Esophagus (tissue), 2 donors: ENCODE results near the gene FOXN3. TPM values are rescaled to one million over a fixed set of nuclear protein-coding genes. Genes with fewer than 3 reads are reported as not detected.
"Not testable (repeated sequence)": the region's sequence is repeated elsewhere in the genome, so short reads cannot be mapped to it uniquely, and the experiment has no call there.

ENCODE experiments used
- H3K27ac ChIP-seq, 2 donors: one replicate each; pipeline ENCODE4 v1.5.1; 2013; ENCODE audit warnings: low read depth in 2 of 2, mild to moderate bottlenecking in 2 of 2, inconsistent platforms in 1 of 2, low read length in 1 of 2, moderate library complexity in 1 of 2
- H3K27me3 ChIP-seq, 2 donors: one replicate each; pipeline ENCODE4 v1.6.1; 2013; ENCODE audit warnings: low read length in 2 of 2, control low read depth in 1 of 2, mild to moderate bottlenecking in 1 of 2; ENCODE audit not compliant: insufficient read depth in 2 of 2, control insufficient read depth in 1 of 2
- H3K36me3 ChIP-seq, 2 donors: one replicate each; pipeline ENCODE4 v1.6.1; 2013; ENCODE audit warnings: low read length in 1 of 2; ENCODE audit not compliant: control insufficient read depth in 2 of 2, insufficient read depth in 2 of 2
- H3K4me1 ChIP-seq, 2 donors: one replicate each; pipeline ENCODE4 v1.6.1; 2013; ENCODE audit warnings: low read length in 1 of 2; ENCODE audit not compliant: control insufficient read depth in 2 of 2, insufficient read depth in 2 of 2
- H3K4me3 ChIP-seq, 2 donors: one replicate each; pipeline ENCODE4 v1.5.1; 2013; ENCODE audit warnings: low read length in 2 of 2, mild to moderate bottlenecking in 2 of 2, low read depth in 1 of 2, moderate library complexity in 1 of 2
- H3K9me3 ChIP-seq, 2 donors: one replicate each; pipeline ENCODE4 v1.6.1; 2013; ENCODE audit warnings: mild to moderate bottlenecking in 2 of 2, low read depth in 1 of 2, low read length in 1 of 2, moderate library complexity in 1 of 2; ENCODE audit not compliant: control insufficient read depth in 2 of 2, insufficient read depth in 1 of 2
- WGBS, 2 donors: extraction: QIAGEN DNeasy Blood & Tissue Kit; methylation state at CpG; one replicate each; pipeline ENCODE4 v1.1.7; 2013; 5-methylcytosine and 5-hydroxymethylcytosine counted together
- polyA plus RNA-seq, 2 donors: library from polyadenylated mRNA; stranded (reverse); fragments of 200-250 nt; gene quantifications; one replicate each; pipeline ENCODE4 v1.2.3, GENCODE V29; 2013
- donor health status: healthy with polysubstance abuse.
- donor health status: Bipolar disorder and iron deficiency.

FOXN3 gene
- polyA plus RNA-seq, 2 donors, result 10.3 to 14.1 TPM

DNA sequence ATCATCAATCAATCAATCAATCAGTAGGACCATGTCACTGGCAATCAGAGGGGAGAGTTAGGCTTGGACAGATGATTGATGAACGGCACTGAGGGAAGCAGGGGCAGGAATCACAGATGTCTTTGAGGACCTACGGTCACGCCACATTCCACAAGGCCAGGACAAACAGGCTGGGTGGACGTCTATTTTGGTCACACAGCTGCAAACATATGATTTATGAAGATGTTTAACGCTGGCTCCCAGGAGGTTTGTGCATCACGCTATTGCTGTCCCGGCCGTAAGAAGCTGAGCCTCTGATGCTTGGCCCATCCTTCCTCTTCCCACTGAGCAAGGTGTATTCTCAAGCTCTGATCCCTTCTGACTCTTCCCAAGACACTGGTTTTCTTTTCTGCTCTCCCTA, 160.8 kb downstream of the FOXN3 start:
- Histone ChIP-seq H3K4me1 (peaks cover 6 to 7% of the 10 kb centered on the region in 2 donors), H3K27me3 (no peaks in the 10 kb centered on the region), H3K27ac (no peak overlapping the region), H3K9me3 (no peaks in the 10 kb centered on the region), H3K4me3 (no peak overlapping the region), H3K36me3 (peaks cover 0 to 5% of the 10 kb centered on the region in 2 donors)
- 81 to 85% methylated on average over 8 of the region's 8 CpGs for WGBS, 2 donors

DNA sequence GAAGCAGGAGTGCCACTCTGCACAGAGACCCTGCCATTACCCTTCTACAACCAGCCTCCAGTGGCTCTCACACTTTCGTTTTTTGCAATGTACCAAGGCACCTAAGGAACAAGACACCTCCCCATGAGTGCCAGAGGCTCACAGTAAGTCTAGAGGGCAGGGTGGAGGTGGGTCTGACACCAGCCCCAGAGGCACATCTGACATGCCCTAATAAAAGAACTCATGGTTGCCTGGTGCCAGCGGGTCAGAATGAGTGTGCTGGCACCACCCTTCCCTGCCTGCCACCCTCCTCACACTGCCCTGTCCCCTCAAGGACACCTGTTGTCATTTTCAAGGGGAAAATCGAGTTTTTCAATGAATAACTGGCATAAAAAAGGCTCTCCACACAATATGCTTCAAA, 161.2 kb downstream of the FOXN3 start:
- Histone ChIP-seq H3K36me3 (peaks cover 0 to 5% of the 10 kb centered on the region in 2 donors), H3K9me3 (no peaks in the 10 kb centered on the region), H3K27ac (no peak overlapping the region), H3K4me3 (no peak overlapping the region), H3K27me3 (no peaks in the 10 kb centered on the region), H3K4me1 (peaks cover 5 to 6% of the 10 kb centered on the region in 2 donors)
- 65 to 86% methylated on average over 3 of the region's 3 CpGs for WGBS, 2 donors

DNA sequence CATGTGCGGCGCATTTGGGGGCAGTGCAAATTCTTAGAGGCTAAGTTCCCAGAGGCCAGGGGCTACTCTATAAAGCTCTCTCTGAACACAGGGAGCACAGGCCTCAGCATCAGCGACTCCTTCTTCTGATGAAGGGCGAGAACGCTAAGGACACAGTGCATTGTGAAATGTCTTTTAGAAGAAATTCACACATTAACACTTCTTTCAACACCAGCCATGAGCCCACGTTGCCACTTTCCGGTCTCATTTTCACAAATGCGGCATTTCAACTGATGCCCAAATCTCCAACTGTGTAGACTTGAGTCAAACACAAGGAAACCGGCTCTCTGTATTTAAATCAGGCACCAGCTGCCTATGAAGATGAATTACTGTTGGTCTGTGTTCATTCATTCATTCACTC, 162.0 kb downstream of the FOXN3 start:
- Histone ChIP-seq H3K36me3 (peaks cover 0 to 2% of the 10 kb centered on the region in 2 donors), H3K4me3 (no peak overlapping the region), H3K27me3 (no peaks in the 10 kb centered on the region), H3K4me1 (peaks cover 5 to 6% of the 10 kb centered on the region in 2 donors), H3K9me3 (no peaks in the 10 kb centered on the region), H3K27ac (no peak overlapping the region)
- 96 to 98% methylated on average over 9 of the region's 9 CpGs for WGBS, 2 donors

DNA sequence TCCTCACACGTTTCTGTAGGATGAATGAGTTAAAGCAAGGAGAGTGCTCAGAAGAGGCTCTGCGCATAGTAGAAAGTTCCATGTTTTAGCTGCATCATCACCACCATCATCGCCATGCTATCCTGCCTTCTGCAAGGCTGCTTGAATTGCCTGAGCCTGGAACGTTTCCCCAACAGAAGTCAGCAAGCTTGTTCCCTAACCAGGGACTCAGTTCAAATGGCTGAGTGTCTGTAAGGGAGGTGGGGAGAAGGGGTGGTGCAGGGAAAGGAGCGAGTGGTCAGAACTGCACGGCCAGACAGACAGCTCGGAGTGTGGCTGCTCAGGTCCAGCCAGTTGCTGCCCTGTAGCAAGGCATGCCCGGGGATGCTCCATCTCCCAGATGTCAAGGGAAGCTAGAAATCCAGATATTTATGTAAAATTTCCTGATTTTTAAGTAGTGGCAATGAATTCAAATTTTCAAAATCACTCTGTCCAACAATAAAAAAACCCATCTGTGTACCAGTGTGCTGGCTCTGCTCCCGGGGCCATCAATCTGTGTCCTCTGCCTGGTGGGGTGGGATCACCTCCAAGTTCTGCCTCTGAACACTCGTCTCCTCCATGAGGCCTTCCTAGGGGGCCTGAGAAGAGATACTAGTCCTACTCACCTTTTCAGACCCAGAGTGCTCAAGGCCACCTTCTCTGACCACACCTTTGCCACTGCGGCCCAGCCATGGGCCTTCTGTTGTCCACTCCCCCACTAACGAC, 162.7 kb downstream of the FOXN3 start:
- Histone ChIP-seq H3K9me3 (no peaks in the 10 kb centered on the region), H3K36me3 (peaks cover 0 to 2% of the 10 kb centered on the region in 2 donors), H3K27me3 (no peaks in the 10 kb centered on the region), H3K4me3 (no peak overlapping the region), H3K27ac (no peak overlapping the region), H3K4me1 (peaks cover 5 to 6% of the 10 kb centered on the region in 2 donors)
- WGBS, 2 donors, result 85 to 89% methylated on average over 12 of the region's 12 CpGs

DNA sequence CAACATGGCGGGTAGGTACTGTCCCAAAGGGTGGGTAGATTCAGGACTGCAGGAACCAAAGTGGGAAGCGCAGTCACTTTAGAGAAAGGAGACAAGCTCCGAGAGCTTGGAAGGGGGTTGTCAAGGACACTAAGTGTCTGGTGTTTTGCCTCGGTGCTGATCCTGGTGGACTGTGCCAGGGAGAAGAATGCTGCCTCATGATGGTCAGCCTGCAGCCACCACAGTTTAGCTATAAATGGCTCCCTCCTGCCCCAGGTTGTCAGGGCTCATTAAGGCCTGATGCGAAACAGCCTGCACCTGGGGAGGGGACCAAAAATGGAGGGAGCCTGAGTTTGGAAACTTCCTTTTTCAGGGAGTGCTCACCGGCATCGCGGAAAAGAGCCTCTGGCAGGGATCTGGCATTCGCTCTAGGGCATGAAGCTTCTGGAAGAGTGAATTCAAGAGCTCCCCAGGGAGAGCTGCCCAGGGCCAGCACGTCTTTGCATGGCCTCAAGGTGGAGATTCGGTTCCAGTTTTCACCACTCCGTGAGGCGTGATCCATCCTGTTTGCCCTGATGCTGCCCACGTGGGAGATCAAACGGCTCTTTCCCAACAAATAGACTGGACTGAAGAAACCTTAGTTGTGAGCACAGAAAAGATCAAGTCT, 164.0 kb downstream of the FOXN3 start:
- Histone ChIP-seq H3K4me1 (peaks cover 5 to 8% of the 10 kb centered on the region in 2 donors), H3K27me3 (no peaks in the 10 kb centered on the region), H3K4me3 (no peak overlapping the region), H3K27ac (no peak overlapping the region), H3K36me3 (peaks cover 0 to 2% of the 10 kb centered on the region in 2 donors), H3K9me3 (no peaks in the 10 kb centered on the region)
- WGBS, 2 donors, result 70 to 76% methylated on average over 15 of the region's 15 CpGs

DNA sequence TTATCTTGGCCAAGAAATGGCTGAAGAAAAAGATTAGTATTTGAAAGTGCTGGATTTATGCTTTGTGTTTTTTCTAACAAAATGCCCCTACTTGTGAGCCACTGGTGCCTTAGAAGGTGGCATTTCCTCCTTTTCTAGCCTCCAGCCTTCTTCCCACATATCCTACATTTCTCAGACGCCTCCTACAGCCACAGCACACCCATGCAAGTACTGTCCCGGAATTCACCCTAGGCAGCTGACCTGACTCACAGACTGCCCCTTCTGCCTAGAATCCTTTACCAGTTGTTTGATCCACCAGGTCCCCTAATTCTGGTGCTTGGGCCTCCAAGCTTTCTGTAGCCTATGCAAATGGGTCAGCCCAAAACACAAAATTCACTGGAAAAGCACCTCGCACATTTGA, 166.0 kb downstream of the FOXN3 start:
- 92 to 93% methylated on average over 3 of the region's 3 CpGs for WGBS, 2 donors
- H3K9me3 ChIP-seq, result no peaks in the 10 kb centered on the region
- H3K4me3 ChIP-seq, result no peak overlapping the region
- no peak overlapping the region for H3K27ac ChIP-seq
- no peaks in the 10 kb centered on the region for H3K27me3 ChIP-seq
- peaks cover 0 to 2% of the 10 kb centered on the region in 2 donors for H3K36me3 ChIP-seq
- H3K4me1 ChIP-seq, result peaks cover 5 to 8% of the 10 kb centered on the region in 2 donors

DNA sequence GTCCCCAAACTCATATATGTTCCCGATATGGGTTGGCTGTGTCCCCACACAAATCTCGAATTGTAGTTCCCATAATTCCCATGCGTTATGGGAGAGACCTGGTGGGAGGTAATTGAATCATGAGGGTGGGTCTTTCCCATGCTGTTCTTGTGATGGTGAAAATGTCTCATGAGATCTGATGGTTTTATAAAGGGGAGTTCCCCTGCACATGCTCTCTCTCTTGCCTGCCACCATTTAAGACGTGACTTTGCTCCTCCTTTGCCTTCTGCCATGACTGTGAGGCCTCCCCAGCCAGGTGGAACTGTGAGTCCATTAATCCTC, 166.4 kb downstream of the FOXN3 start:
- H3K9me3 ChIP-seq, H3K4me1 ChIP-seq, H3K27me3 ChIP-seq, H3K27ac ChIP-seq, H3K4me3 ChIP-seq, H3K36me3 ChIP-seq: not testable (repeated sequence)
- WGBS, 2 donors, result 94 to 97% methylated on average over 4 of the region's 4 CpGs

DNA sequence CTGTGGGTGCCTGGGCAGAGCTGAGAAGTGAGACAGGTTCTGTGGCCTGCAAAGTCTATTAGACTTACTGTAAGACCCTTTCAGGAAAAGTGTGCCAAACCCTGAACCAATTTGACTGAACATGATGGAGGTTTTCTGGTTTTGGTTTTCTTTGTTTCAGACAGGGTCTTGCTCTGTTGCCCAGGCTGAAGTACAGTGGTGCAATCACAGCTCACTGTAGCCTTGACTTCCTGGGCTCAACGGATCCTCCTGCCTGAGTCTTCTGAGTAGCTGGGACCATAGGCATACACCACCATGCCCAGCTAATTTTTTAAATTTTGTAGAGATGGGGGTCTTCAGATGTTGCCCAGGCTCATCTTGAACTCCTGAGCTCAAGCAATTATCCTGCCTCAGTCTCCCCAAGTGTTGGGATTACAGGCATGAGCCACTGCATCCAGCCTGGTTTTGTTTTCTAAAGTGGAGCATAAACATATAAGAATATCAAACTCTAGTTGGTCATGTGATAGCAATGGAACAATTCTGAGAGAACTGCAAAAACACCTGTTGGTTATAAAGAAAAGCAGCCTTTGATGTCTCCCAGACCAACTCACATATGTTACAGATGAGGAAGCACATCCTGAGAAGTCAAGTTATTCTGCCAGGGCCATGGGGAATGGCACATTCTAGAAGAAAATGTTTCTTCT, 166.9 kb downstream of the FOXN3 start:
- Histone ChIP-seq H3K4me1 (peaks cover 5 to 8% of the 10 kb centered on the region in 2 donors), H3K36me3 (peaks cover 0 to 2% of the 10 kb centered on the region in 2 donors), H3K9me3 (no peaks in the 10 kb centered on the region), H3K27ac (no peak overlapping the region), H3K27me3 (no peaks in the 10 kb centered on the region), H3K4me3 (no peak overlapping the region)
- 98 to 100% methylated on average over 1 of the region's 1 CpG for WGBS, 2 donors

DNA sequence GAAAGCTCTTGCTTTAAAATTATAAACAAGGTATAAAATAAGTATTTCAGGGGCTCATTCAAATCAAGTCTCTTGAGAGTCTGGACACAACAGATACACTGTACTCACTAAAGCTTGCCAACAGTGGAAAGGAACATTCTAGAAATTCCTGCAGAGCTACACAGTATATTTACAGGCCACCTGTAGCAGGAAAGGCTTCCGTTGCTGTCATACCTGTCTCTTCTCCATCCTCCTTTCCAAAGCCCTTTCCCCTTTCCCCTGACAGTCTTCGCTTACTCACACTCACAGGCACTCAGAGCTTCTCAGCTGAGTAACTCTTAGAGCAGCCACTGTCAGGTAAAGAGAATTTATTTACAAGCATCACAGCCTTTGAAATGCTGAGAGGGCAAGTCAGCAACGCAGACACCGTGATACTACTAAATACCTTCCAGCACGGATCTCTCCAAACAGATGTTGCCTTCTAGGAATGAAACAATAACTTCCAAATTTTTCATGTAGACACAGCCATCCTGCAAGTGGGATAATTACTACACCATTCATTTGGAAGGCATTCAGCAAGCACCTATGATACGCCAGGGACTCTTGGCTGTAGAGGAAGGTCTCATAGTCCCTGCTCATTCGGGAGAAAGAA, 167.9 kb downstream of the FOXN3 start:
- H3K9me3 ChIP-seq, result no peaks in the 10 kb centered on the region
- 53 to 67% methylated on average over 7 of the region's 7 CpGs for WGBS, 2 donors
- H3K27ac ChIP-seq, result no peak overlapping the region
- H3K4me3 ChIP-seq, result no peak overlapping the region
- H3K27me3 ChIP-seq, result no peaks in the 10 kb centered on the region
- H3K36me3 ChIP-seq, result peaks cover 0 to 2% of the 10 kb centered on the region in 2 donors
- peaks cover 4 to 6% of the 10 kb centered on the region in 2 donors for H3K4me1 ChIP-seq
